Stimulated activated memory B cell treated with anti-CD40 and anti-IgM and Interleukin-4, amounts not matched to agents 10 μg/mL and 1 μg/mL and 100 μg/mL, for 72 hours (primary cell): Measurements from ENCODE around the gene PGPEP1.

Experiments used
- ATAC-seq: fragments of 150-1000 bp; cut with Tn5 transposase; 2 replicates; pipeline ENCODE4 v1.10.0; 2021
- H3K27ac Mint-ChIP-seq: one replicate; pipeline ENCODE4 v1.8.0; 2022; ENCODE audit warnings: mild to moderate bottlenecking, mixed read lengths
- H3K27me3 Mint-ChIP-seq: one replicate; pipeline ENCODE4 v1.8.0; 2022; ENCODE audit warnings: mixed read lengths
- H3K36me3 Mint-ChIP-seq: one replicate; pipeline ENCODE4 v1.8.0; 2022; ENCODE audit warnings: mixed read lengths
- H3K4me1 Mint-ChIP-seq: one replicate; pipeline ENCODE4 v1.8.0; 2022; ENCODE audit warnings: mixed read lengths
- H3K4me3 Mint-ChIP-seq: one replicate; pipeline ENCODE4 v1.8.0; 2022; ENCODE audit warnings: mild to moderate bottlenecking, moderate library complexity, mixed read lengths
- H3K9me3 Mint-ChIP-seq: one replicate; pipeline ENCODE4 v1.8.0; 2022; ENCODE audit warnings: mixed read lengths

PGPEP1 gene

DNA sequence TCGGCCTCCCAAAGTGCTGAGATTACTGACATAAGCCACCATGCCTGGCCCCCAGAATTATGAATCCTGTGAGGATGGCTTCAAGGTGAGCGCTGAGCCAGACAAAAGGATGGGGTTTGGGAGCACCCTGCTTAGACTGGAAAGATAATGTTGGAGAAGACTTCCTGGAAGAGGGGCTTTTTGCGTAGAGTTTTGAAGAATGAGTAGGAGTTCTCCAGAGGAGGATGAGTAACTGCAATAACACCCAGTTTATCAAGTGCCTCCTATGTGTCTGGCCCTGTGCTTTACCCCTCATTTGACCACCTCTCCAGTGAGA lies 44.9 kb downstream of the PGPEP1 start:
- peaks cover 8% of the 10 kb centered on the region for H3K36me3 Mint-ChIP-seq
- no peak for ATAC-seq
- H3K4me3 Mint-ChIP-seq = no peak overlapping the region
- H3K4me1 Mint-ChIP-seq = peaks cover 15% of the 10 kb centered on the region
- no peaks in the 10 kb centered on the region for H3K9me3 Mint-ChIP-seq
- H3K27ac Mint-ChIP-seq = no peak overlapping the region
- peaks cover 57% of the 10 kb centered on the region for H3K27me3 Mint-ChIP-seq

DNA sequence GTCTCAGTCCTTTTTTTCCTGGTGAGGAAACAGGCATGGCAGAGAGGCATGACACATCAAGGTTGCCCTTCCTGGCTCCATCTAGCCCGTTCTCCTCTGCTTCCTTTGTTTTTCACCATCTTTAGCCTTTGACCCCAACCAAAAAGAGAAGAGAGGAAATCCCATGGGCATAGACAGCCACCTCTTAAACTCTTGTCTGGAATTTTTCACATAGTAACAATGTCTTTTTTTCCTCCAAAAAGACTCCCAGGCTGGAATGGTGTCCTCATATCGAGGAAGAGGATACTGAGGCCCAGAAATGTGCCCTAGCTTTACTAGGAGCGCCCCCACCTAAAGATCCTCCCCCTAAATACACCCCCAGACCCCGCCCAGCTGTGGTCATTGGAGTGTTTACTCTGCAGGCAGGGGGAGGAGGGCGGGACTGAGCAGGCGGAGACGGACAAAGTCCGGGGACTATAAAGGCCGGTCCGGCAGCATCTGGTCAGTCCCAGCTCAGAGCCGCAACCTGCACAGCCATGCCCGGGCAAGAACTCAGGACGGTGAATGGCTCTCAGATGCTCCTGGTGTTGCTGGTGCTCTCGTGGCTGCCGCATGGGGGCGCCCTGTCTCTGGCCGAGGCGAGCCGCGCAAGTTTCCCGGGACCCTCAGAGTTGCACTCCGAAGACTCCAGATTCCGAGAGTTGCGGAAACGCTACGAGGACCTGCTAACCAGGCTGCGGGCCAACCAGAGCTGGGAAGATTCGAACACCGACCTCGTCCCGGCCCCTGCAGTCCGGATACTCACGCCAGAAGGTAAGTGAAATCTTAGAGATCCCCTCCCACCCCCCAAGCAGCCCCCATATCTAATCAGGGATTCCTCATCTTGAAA lies 45.5 kb downstream of the PGPEP1 start, which contains the start of gene GDF15:
Gene GDF15 (plus strand): TSS at position 484 of the 868 bp plus-strand sequence. CDS start 32 bp downstream, at position 516.
- Mint-ChIP-seq H3K4me1 (peaks cover 15% of the 10 kb centered on the region), H3K27me3 (peaks cover 52% of the 10 kb centered on the region), H3K27ac (no peak within 1 kb of the TSS), H3K36me3 (peaks cover 14% of the 10 kb centered on the region), H3K4me3 (no peak within 1 kb of the TSS), H3K9me3 (peaks cover 2% of the 10 kb centered on the region)
- ATAC-seq = no peak

- H3K36me3 Mint-ChIP-seq = peaks cover 14% of the 10 kb centered on the region
- H3K4me1 Mint-ChIP-seq = peaks cover 15% of the 10 kb centered on the region
- H3K27me3 Mint-ChIP-seq = peaks cover 50% of the 10 kb centered on the region
- peaks cover 2% of the 10 kb centered on the region for H3K9me3 Mint-ChIP-seq
- ATAC-seq = no peak
- H3K4me3 Mint-ChIP-seq = no peak overlapping the region
- no peak overlapping the region for H3K27ac Mint-ChIP-seq
These were observed 46.3 kb downstream of the PGPEP1 start for GRCh38 chr19:18386543-18387271.

GRCh38 chr19:18388100-18388959 lies 47.9 kb downstream of the PGPEP1 start:
- peaks cover 14% of the 10 kb centered on the region for H3K36me3 Mint-ChIP-seq
- H3K27ac Mint-ChIP-seq = peak overlapping the region; percentile 41
- peaks cover 34% of the 10 kb centered on the region for H3K27me3 Mint-ChIP-seq
- peaks cover 2% of the 10 kb centered on the region for H3K9me3 Mint-ChIP-seq
- H3K4me3 Mint-ChIP-seq = peak overlapping the region; percentile 32
- peaks cover 30% of the 10 kb centered on the region for H3K4me1 Mint-ChIP-seq
- ATAC-seq = peak; percentile 97

- peak overlapping the region; percentile 58 for H3K27ac Mint-ChIP-seq
- peaks cover 27% of the 10 kb centered on the region for H3K27me3 Mint-ChIP-seq
- H3K36me3 Mint-ChIP-seq = peaks cover 14% of the 10 kb centered on the region
- H3K9me3 Mint-ChIP-seq = peaks cover 2% of the 10 kb centered on the region
- peaks cover 37% of the 10 kb centered on the region for H3K4me1 Mint-ChIP-seq
- ATAC-seq = no peak
- no peak overlapping the region for H3K4me3 Mint-ChIP-seq
These were observed 48.7 kb downstream of the PGPEP1 start for GRCh38 chr19:18388960-18389725.

GRCh38 chr19:18389726-18390064 lies 49.3 kb downstream of the PGPEP1 start:
- ATAC-seq = no peak
- Mint-ChIP-seq H3K36me3 (peaks cover 14% of the 10 kb centered on the region), H3K4me1 (peaks cover 40% of the 10 kb centered on the region), H3K4me3 (no peak overlapping the region), H3K27ac (peak overlapping the region; percentile 58), H3K9me3 (peaks cover 2% of the 10 kb centered on the region), H3K27me3 (peaks cover 22% of the 10 kb centered on the region)

DNA sequence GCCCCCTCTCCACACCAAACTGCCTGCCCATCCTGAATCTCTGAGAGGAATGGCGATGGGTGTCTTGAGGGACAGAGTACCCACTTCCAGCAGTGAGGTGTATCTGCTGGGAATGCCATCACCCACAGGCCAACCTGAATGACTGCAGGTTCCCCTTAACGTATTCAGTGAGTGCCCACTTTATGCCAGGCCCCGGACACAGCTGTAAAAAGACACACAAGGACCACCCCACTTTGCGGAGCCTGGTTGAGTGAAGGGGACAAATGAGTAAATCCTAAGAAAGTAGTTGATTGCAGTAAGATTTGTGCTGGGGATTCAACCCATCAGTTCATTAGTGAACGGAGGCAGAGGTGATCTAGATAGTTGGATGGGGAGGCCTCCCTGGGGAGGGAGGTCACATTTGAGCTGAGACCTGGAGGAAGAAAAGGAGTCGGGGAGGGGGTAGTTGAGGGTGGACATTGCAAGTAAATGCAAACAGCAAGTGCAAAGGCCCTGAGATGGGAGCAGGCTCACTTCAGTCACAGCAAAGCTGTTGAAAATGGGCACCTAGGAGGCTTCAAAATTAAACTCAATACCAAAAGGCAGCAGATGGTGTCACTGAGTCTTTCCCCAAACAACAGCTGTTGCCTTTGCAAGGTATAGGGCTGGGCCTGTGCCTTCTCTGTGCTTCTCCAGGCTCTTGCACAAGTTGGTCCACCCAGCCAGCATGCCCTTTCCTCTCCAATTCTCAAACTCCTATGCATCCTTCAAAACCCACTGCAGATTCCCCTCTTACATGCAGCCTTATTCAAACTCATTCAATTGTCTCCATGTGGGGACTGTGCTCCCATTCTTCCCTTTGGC lies 49.9 kb downstream of the PGPEP1 start:
- Mint-ChIP-seq H3K27me3 (peaks cover 16% of the 10 kb centered on the region), H3K27ac (no peak overlapping the region), H3K4me1 (peaks cover 40% of the 10 kb centered on the region), H3K36me3 (peaks cover 14% of the 10 kb centered on the region), H3K9me3 (peaks cover 2% of the 10 kb centered on the region), H3K4me3 (no peak overlapping the region)
- ATAC-seq = no peak

GRCh38 chr19:18391509-18392075 lies 51.2 kb downstream of the PGPEP1 start:
- ATAC-seq = no peak
- H3K4me3 Mint-ChIP-seq = no peak overlapping the region
- H3K27ac Mint-ChIP-seq = peak overlapping the region; percentile 22

GRCh38 chr19:18392417-18392816 lies 52.0 kb downstream of the PGPEP1 start:
- Mint-ChIP-seq H3K27ac (peak overlapping the region; percentile 22), H3K9me3 (peaks cover 2% of the 10 kb centered on the region), H3K4me1 (peaks cover 47% of the 10 kb centered on the region), H3K27me3 (peaks cover 2% of the 10 kb centered on the region), H3K36me3 (peaks cover 14% of the 10 kb centered on the region), H3K4me3 (no peak overlapping the region)
- peak; percentile 53 for ATAC-seq

More at GRCh38 chr19:18391509-18392075, 51.2 kb downstream of the PGPEP1 start:
- Mint-ChIP-seq H3K9me3 (peaks cover 2% of the 10 kb centered on the region), H3K4me1 (peaks cover 41% of the 10 kb centered on the region), H3K27me3 (peaks cover 3% of the 10 kb centered on the region), H3K36me3 (peaks cover 14% of the 10 kb centered on the region)

GRCh38 chr19:18392926-18393325 lies 52.5 kb downstream of the PGPEP1 start:
- Mint-ChIP-seq H3K27me3 (peaks cover 8% of the 10 kb centered on the region), H3K27ac (no peak overlapping the region), H3K4me3 (no peak overlapping the region), H3K36me3 (peaks cover 14% of the 10 kb centered on the region), H3K4me1 (peaks cover 47% of the 10 kb centered on the region), H3K9me3 (peaks cover 2% of the 10 kb centered on the region)
- no peak for ATAC-seq

GRCh38 chr19:18393836-18394235 lies 53.4 kb downstream of the PGPEP1 start:
- Mint-ChIP-seq H3K4me1 (peaks cover 43% of the 10 kb centered on the region), H3K4me3 (no peak overlapping the region), H3K9me3 (peaks cover 2% of the 10 kb centered on the region), H3K27me3 (peaks cover 12% of the 10 kb centered on the region), H3K36me3 (peaks cover 14% of the 10 kb centered on the region), H3K27ac (no peak overlapping the region)
- no peak for ATAC-seq

GRCh38 chr19:18396471-18397241 lies 56.3 kb downstream of the PGPEP1 start:
- peaks cover 12% of the 10 kb centered on the region for H3K27me3 Mint-ChIP-seq
- H3K36me3 Mint-ChIP-seq = no peaks in the 10 kb centered on the region
- H3K4me1 Mint-ChIP-seq = peaks cover 54% of the 10 kb centered on the region
- H3K9me3 Mint-ChIP-seq = no peaks in the 10 kb centered on the region
- H3K27ac Mint-ChIP-seq = no peak overlapping the region
- peak overlapping the region; percentile 61 for H3K4me3 Mint-ChIP-seq
- no peak for ATAC-seq
